GM18868 (cell line): ENCODE data around the gene DCANP1.

Experiments used
- ATAC-seq: cut with Tn5 transposase; IDR thresholded peaks from one replicate; pipeline ENCODE4 v1.9.1; 2021; ENCODE audit warnings: mild to moderate bottlenecking, moderate library complexity; ENCODE audit not compliant: unreplicated experiment

The DCANP1 gene

GRCh38 chr5:135442431-135443160 is 4.6 kb downstream of the DCANP1 start:
- no peak for ATAC-seq

DNA sequence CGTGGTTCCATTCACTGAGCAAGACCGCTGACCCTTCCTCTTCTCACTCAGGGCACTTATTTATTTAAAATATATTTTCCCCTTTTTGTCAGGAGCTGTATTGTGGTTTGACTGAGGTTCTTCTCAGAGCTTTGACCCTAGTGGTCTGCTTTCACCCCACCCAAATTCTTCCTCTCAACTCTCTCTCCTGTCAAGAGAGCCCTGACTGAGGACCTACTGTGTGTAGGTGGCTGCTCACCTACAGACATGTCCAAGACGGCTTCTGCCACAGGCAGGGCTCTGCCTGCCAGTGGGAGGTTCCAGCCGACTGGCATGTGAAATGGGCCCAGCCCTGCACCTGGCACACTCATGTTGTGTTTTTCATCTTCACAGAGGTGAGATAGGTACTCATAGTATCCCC is 5.2 kb downstream of the DCANP1 start:
- no peak for ATAC-seq

DNA sequence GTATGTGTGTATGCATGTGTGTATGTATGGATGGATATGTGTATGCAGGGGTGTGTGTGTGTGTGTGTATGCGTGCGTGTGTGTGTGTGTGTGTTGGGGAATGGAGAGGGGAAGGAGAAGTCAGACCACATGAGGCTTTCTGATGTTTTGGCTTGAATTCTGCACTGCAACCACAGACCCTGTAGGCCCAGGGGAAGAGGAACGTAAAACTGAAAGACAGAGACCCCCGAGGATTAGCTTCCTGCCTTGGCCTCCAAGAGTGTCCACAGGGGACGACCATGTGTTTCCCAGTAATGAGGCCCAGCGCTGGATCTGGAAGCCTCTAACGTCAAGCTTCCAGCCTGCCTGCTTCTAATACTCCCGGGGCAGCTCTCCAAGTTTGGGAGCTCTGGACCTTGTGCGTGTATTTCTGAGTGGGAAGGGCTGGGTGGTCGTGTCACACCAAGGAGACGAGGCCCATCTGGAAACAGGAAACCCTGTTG is 5.8 kb downstream of the DCANP1 start:
- ATAC-seq, result no peak

DNA sequence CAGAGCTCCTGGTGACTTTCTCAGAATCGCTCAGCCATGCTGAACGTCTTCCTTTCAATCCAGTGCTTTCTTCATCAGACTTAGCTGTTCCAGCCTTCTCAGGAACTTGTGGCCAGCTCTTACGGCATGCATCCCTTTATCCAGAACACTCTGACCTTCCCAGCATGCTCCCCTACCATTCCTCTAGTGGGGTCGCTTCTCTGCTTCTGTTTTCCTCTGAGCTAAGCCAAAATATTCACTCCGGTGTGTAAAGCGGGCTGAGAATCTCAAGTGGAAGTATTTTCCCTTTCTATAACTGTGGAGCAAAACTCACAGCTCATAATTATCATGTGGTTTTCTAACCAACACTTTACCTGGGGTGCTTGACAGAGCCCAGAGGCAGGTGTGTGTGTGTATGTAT is 6.2 kb downstream of the DCANP1 start:
- ATAC-seq, result no peak

DNA sequence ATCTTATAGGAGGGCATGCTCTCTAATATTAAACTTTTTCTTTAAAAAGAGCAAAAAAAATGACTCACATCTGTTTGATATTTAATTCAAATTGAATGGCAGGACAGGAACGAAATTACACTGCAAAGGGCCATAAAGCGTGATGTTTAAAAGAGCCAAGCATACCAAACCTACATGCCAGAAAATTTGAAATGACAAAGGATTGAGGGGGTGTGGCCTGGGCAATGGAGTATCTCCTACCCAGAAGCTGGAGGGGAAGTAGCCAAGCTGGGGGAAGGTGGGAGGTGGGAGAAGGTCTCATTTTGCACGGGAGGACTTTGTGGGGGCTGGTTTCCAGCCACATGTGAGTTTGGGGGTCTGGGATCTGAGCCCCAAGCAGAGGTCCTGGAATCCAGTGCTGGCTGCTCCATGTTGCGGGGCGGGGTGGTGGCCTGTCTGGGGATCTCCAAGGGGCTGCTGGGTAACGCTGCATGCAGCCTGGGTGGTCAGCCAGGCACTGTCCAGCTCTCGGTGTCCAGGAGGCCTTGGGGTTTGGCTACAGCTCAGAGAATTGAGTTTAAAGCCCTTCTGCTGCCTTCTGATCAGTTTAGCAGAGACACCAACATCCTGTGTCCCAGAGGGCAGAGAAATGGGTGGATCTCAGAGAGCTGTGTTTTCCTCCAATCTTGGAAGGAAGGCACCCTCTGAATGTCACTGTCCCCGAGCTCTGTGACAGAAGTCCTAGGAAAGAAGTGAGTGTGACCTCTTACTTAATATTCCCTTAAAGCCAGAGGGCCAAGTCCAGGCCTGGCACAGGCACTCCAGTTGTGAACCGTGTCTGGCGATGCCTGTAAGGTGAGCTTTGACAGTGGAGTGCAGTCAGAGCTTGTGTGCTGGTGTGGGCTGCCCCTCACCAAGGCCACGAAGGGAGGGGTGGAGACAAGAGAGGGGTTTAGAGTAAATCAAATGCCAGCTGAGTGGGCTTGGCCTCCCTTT is 7.6 kb downstream of the DCANP1 start:
- no peak for ATAC-seq

GRCh38 chr5:135438636-135439221 is 8.4 kb downstream of the DCANP1 start:
- no peak for ATAC-seq

DNA sequence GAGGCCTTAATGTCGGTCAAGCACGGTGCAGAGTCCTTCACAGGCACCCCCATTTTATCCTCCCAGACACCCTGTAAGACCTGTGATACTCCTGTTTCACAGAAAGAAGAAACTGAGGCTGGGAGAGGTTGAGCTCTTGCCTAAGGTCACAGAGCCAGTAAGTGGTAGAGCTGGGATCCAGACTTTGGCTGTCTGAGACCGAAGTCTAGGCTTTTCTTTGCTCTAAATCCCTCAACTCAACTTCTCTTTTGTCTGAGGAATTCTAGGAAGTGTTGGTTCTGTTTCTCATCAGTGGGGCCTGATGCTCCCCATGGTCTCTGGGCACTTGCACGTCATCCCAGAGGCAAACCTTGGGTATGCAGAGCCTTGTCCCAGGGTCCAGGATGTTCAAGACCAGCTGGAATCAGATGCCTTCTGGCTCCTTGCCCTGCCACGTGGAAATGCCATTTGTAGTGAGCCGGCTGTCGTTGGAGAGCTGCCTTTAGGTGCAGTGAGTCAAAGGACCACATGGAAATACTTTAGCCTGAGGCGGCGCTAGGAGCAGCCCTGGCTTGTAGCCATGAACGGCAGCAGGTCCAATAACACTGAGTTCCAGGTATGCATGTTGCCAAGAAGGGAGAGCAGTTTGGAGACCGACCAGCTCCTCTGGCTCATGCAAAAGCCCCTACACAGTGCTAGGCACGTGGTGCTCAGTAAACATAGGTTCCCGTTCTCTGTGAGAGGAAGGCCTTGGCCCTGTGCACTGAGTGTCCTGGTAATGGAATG is 9.2 kb downstream of the DCANP1 start:
- ATAC-seq, result no peak

GRCh38 chr5:135437422-135437795 is 9.7 kb downstream of the DCANP1 start:
- peak; percentile 26 for ATAC-seq

- ATAC-seq, result peak; percentile 35
Observed at GRCh38 chr5:135436951-135437418, 10.2 kb downstream of the DCANP1 start.

DNA sequence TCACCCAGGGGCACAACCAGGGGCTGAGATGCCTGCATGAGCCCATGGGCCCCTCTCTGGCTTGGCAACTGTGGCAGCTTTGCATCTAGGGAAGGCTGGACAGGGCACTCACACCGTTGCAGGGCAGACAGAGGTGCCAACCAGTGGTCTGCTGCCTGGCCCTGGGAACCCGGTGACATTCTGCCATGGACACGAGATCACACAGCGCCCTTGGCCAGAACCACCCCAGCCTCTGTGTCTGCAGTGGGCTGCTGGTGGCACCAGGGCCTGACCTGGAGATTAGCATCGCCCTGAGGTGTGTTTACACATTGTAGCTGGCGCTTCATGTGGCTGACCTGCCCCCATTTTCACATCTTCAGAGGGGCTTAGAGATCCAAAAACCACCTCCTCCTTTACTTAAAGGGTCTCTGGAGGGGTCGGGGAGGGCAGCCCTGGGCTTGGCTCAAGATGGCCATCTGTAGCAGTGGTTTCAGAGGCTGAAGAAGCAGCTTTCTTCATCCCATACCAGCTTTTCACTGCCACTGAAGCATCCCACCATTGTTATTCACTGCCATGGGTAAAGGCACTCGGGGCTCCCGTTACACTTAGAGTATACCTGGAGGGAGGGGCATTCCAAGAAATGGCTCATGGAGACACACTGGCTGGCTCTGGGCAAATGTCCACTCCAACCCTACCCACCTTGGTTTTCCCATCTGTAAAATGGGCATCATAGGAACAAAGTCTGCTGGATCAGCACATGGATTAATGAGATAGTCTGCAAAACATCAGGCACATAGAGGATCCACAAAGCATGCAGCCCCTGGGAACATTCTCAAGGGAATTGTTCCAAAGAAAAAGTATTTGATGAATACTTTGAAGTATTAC is 11.4 kb downstream of the DCANP1 start:
- no peak for ATAC-seq

DNA sequence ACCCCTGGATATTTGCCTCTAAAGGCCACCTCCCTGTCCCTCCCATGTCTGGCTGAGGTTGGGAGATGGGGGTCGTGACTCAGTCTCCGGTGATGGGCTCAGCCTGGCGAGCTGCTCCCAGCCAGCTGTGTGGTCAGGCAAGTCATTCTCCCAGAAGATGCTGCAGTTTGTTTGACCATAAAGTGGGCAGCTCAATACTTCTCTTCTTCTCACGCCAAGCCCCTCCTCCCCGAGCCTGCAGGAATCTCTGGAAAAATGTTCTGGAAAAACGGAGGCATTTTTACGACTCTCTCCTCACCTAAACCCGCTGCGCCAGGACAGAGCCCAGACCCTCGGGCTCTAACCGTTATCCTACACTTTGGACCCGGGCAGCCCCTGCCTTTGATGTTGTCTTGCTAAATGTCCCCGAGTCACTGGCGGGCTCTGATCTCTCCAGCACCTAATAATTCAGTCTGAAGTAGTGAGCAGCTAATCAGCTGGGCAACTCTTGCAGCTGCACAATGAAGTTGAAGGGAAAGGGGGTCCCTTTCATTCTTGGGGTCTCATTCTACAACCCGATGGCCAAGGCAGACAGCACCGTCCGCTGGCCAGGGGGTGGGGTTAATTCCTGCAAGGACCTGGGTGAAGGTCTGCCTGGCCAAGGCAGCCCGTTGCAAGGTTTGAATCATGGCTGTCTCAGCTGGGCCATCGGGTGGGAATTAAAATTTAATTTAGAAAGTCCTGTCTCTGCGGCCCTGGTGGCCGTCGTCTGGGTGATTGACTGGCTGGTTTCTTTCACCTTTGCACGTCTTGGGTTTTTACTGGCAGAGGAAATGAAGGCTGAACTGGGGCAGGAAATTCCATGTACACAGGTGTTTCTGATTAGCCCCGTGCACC is 12.3 kb downstream of the DCANP1 start:
- no peak for ATAC-seq

- ATAC-seq, result no peak
Observed at GRCh38 chr5:135433681-135434426, 13.3 kb downstream of the DCANP1 start.

DNA sequence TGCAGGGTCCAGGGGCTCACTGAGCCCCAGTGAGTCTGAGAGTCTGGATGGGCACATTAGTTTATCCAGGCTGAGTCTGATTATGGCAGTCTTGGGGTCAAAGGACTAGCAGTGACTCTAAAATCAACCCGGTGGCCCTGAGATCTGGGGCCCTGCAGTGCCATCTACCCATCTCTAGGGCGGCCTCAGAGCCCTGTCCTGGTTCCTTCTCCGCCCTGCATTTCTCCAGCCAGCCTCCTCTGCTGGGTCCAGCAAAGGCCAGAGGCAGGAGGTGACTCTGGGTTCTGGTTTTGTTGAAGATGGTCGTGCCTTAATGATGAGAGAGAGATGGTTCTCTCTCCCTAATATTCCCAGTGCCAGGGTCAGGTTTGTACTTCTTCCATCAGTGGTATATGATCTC is 15.0 kb downstream of the DCANP1 start:
- ATAC-seq, result no peak

DNA sequence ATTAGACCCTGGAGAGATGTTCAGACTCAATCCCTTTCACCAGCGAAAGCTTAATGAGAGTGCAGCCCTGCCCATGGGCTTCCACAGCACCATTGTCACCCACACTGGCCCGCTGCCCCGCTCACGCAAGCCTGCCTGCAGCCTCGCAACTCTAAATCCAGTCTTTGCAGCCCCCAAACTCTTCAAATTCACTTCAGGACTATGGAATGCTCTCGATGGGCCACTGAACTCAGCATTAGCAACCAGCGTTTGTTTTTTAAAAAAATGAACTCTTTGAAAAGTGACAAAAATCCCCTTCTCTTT is 17.1 kb downstream of the DCANP1 start:
- no peak for ATAC-seq

- ATAC-seq, result no peak
Observed at GRCh38 chr5:135429301-135430134, 17.6 kb downstream of the DCANP1 start.

DNA sequence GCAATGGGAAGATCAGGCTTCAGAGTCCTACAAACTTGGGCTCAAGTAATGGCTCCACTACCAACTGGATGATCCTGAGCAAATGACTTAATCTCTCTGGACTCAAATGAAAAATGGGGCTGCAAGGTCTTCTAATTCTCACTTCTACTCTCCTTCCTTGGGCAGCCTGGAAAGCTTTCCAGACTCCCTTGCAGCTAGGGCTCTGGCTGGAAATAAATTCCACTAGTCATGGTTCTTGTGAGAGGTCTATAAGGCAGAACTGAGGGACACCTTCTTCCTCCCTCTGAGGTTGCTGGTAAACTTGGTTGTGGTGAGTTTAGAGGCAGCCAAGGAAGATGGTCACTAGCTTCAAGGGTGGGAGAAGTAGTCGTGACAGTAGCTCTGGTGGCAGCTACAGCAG is 18.6 kb downstream of the DCANP1 start:
- ATAC-seq, result no peak
